NCI-H1694 (cell line): ENCODE results near the gene FAM229A.

ENCODE experiments used
- DNase-seq: peaks from one replicate; lab custom pipeline; 2025; lab: John Stamatoyannopoulos, UW

FAM229A gene

GRCh38 chr1:32346532-32347157, 15.6 kb downstream of the FAM229A start:
- DNase-seq: no peak

DNA sequence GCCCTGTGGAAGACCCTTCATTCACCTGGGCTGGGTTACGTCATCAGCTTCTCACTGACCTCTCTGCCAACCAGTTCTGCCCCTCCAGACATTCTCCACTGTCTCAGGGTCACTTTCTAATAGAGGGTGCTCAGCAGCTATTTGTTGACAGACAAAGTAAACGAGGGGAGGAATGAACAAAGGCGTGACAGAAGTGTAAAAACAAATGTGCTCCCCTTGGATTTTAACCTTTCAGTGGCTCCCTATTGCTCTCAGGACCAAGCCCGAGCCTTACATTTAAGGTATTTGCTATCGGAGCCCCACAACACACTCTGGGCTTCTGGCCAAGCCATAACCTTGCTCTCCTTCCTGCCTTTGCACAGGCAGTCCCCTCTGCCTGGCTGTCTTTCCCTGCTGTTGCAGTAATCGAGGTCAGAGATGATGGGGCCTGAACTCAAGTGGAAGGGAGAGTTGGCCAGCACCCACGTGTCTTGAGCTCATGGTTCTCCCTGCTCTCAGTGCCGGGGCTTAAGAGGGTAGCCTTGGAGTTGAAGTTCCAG, 16.9 kb downstream of the FAM229A start:
- no peak for DNase-seq

DNA sequence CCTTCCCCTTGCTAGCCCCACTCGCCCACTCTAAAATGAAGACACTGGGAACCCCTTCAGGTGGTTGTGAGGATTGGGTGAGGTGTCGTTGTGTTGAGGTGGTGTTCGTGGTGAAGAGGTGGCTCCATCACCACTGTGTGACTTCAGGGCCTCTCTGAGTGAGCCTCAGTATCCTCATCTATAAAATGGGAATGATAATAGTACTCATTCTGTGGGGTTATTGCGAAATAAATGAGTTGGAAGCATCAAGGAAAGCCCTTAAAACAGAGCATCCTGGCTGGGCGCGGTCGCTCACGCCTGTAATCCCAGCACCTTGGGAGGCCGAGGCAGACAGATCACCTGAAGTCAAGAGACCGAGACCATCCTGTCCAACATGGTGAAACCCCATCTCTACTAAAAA, 19.6 kb downstream of the FAM229A start:
- DNase-seq: no peak

GRCh38 chr1:32341971-32342370, 20.3 kb downstream of the FAM229A start:
- DNase-seq: no peak

DNA sequence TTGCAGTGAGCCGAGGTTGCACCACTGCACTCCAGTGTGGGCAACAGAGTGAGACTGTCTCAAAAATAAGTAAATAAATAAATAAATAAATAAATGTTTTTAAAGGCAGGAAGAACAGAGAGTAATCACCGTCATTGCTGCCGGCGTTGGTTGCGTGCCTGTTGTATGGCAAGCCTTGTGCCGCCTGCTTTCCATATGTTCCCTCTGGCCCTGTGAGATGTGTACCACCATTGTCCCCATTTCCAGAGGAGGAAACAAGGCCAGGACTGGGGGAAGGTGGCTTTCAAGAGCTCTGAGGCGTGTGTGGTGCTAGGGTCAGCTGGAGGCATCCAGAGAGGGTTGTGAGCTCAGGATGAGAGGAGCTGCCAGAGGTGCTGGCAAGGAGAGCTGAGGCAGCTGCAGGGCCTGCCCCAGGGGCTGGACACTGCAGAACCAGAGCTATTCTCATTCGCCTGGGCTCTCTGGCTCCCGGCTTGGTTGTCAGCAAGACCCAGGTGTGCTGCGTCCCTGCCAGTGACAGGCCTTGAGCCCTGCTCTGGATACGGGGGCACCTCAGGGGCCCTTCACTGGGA, 21.0 kb downstream of the FAM229A start:
- DNase-seq: no peak

DNA sequence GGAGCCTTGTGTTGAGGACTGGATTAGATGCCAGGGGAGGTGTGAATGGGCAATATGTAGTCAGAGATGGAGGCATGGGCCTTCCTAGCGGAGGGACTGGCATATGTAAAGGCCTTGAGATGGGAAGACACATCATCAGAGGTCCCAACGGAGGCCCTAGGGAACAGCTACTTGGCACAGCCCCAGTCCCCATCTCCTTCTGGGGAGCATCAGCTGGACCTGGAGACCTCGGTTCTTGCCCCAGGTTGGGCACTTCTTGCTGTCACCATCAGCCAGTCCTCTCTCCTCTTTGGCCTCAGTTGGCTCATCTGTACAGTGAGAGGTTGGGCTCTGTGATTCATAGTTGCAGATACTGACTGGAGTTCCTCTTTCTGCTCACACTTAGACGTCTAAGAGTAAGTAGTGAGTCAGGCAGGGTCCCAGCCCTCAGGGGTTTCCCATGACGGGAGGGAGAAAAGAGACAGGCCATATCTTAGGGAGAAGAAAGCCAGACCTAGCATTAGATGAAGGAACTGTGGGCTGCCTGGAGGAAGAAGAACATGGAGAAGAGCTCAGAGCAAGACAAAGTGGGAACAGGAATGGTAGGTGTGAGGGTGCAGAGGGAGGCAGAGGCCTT, 22.8 kb downstream of the FAM229A start:
- DNase-seq: no peak

DNA sequence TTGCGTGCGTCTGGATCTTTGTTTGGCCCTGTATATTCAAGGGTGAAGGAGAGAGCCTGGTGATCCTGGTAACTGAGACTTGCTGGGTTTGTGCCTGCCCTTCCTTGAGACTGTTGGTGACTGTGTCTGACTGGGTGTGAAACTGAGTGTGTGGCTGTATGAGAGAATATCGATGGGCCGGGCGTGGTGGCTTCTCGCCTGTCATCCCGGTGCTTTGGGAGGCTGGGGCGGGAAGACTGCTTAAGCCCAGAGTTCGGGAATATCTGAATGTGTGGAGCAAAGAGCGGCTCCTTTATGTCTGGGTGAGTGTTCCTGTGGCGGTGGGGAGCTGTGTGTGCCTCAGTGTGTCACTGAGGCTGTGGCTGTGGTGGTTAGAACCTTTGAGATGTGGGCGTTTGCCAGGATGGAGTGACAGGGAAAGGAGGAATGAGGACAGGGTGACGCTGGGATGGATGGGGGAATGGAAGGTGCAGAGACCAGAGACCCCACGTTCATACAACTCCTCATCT, 23.6 kb downstream of the FAM229A start:
- no peak for DNase-seq

DNA sequence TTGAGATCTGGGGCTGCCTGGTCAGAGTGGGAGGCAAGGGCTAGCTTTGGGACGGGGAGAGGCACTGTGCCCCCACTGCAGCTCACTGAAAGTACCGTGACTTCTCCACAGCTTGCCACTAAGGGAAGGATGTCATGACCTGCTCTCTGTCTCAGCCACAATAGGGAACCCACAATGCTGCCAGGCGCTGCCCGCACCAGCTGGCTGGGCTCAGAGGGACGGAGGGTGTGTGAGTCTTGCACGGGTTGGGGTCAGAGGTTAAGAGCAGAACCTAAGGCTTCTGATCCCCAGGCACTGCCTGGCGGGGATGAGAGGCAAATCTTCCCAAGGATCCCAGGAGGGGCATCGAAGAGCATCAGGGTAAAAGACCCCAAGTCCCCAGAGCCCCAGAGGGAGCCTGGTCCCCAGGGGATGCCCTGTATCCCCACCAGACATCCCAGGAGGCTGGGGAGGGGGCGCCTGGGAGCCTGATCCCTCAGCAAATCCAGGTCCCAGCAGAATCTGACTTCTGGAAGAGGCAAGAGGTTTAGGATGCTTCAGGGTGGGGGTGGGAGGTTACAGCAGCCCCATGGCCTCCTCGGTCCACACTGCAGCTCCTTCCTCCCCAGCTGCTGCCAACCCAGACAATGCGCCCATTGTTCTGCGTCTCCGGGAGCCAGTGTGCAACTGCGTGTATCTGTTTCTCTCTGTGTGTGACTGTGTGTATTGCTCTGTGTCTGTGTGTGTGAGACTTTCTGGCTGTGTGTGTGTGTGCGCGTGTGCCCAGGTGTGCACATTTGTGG, 24.2 kb downstream of the FAM229A start:
- no peak for DNase-seq

DNA sequence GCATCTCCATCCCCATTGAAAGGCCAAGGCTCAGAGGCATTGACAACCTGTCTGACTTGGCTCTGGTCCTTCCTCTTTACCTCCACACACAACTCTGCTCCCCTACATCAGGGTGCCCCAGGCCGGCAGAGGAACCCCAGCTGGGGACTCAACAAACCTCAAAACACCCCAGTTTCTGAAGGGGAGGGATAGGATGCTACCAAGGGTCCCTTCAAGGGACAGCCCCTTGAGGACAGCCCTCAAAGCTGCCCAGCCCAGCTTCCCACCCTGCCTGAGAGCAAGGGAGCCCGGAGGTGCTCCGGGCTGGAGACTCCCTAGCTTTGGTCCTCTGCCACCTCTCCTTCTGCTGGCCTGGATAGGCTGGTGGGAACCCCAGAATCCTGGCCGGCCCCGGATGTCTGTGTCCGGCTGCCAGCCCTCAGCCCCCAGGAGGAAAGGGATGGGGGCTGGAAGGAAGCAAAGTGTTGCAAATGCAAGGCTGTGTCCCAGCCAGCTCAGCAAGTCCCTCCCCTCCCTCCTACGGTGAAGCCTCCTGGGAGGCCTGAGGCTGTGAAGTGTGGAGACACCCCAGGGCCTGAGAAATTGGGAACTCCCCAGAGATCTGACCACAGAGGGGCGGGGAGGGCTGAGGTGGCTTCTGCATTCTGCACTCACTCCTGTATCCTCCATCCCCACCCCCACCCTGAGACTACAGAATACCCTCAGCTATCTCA, 25.2 kb downstream of the FAM229A start:
- DNase-seq: no peak

DNA sequence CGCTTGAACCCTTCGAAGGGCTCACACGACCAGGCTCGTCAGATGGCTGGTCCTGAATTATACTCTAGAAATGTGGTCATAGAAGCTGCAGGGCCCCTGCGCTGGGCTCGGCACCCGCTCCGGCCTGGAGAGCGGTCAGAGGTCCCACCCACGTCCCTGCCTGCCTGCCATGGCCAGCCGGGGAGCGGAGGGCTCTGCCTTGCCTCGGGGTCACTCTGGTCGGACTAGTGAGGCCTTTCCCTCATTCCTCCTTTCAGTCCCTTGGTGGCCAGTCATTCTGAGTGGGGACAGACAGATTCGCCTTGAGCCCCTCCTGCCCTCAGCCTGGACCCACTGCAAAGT, 25.7 kb downstream of the FAM229A start:
- DNase-seq: no peak

DNA sequence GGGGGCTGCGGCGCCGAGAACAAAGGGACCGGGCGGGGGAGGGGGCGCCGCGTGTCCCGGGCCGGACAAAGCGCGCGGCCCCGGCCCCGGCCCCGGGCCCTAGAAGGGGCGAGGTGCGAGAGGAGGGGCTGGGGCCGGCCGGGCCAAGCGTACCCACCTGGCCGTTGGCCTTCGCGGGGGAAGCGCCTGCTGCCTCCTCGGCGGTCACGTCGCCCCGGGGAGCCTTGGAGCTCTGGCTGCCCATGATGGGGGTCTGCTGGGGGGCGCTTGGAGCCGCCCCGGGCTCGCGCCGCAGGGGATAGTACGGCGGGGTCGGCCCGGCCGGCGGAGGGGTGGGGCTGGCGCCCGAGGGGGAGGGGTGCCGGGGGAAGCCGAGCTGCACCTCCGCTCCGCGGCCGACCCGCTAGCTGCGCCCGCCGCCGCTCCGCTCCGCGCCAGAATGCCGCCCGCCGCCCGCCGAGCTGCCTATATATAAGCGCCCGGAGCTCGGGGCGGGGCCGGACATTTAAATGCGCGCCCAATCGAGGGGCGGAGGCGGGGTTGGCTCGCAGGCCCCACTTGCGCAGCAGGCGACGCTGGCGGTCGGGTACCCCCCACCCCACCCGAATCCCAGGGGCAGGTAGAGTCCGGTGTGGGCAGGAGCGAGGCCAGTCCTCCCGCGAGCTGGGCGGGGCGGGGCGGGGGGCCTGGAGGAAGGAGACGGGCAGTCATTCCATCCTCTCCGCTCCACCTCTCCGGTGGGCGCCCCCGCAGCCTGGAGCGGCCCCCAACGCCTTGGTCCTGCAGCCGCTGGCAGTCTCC, 26.3 kb downstream of the FAM229A start, which contains the start of gene MARCKSL1:
Gene MARCKSL1, minus strand, starts transcription at position 444 of the 801 bp plus-strand sequence. Its CDS starts 200 bp downstream, at position 244.
- peak; percentile 35 for DNase-seq

GRCh38 chr1:32335535-32335789, 26.8 kb downstream of the FAM229A start:
- no peak for DNase-seq

GRCh38 chr1:32334864-32335534, 27.3 kb downstream of the FAM229A start:
- DNase-seq: no peak

- DNase-seq: no peak
Observed at GRCh38 chr1:32334274-32334861, 27.9 kb downstream of the FAM229A start.

DNA sequence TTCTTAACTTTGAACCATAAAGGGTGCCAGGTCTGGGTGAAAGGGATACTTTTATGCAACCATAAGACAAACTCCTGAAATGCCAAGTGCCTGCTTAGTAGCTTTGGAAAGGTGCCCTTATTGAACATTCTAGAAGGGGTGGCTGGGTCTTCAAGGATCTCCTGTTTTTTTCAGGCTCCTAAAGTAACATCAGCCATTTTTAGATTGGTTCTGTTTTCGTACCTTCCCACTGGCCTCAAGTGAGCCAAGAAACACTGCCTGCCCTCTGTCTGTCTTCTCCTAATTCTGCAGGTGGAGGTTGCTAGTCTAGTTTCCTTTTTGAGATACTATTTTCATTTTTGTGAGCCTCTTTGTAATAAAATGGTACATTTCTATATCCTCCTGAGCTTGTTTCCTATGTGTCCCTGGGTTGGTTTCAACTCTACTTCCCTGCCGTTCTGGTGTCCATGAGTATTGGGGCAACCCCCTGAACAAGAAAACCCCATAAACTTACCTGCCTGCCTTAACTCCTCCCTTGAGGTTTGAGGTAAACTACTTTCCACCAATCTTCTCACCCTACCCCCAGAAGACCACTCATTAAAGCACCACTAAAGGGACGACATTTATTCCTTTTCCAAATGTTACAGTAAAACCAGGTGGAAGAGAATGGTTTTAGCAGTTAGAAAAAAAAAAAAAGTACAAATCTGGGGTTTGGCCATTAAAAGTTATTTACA, 28.9 kb downstream of the FAM229A start:
- no peak for DNase-seq

GRCh38 chr1:32332290-32333079, 29.8 kb downstream of the FAM229A start:
- DNase-seq: no peak

GRCh38 chr1:32331549-32331948, 30.7 kb downstream of the FAM229A start:
- no peak for DNase-seq

GRCh38 chr1:32330558-32331151, 31.6 kb downstream of the FAM229A start:
- DNase-seq: no peak
